ENCODE results near the gene CASP14. TPM values are rescaled to one million over a fixed set of nuclear protein-coding genes. Genes with fewer than 3 reads are reported as not detected.
A peak's percentile ranks its signal among the peaks of the same experiment; 100 is the strongest.

CASP14 gene
- total RNA-seq, 4 donors from 2014 or later: not detected

DNA sequence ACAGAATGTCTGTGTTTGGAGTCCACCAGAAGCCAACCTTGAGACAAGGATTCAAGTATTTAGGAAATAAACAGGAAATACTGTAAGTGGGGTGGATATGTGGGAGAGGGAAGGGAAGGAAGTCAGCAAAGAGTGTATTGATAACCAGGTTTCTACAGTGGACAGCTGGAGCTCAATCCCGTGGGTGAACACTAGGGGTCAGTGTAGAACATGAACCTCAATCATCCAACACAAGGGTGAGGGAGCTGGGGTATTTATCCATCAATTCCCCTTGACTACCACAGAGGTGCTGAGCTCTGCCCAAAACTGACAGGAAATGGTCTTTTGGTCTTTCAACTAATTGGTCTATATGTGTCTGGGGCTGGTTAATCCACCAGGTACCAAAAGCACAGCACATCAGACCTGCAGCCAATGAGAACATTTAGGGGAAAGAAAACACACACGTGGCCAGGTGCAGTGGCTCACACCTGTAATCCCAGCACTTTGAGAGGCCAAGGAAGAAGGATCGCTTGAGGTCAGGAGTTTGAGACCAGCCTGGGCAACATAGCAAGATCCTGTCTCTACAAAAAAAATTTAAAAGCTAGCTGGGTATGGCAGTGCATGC is 52.3 kb downstream of the CASP14 start:
- intact Hi-C loops (cut with DNase I; ENCODE audit: low total_unique reads): no loop called here
- Histone ChIP-seq H3K36me3 (no peaks in the 10 kb centered on the region), H3K4me1 (peaks cover 0 to 2% (median 0%) of the 10 kb centered on the region in 4 donors), H3K9me3 (peaks cover 0 to 8% of the 10 kb centered on the region in 2 donors), H3K27ac (no peak overlapping the region), H3K27me3 (peaks cover 4% of the 10 kb centered on the region), H3K4me3 (no peak overlapping the region)
- TF ChIP-seq, protein P1, sequence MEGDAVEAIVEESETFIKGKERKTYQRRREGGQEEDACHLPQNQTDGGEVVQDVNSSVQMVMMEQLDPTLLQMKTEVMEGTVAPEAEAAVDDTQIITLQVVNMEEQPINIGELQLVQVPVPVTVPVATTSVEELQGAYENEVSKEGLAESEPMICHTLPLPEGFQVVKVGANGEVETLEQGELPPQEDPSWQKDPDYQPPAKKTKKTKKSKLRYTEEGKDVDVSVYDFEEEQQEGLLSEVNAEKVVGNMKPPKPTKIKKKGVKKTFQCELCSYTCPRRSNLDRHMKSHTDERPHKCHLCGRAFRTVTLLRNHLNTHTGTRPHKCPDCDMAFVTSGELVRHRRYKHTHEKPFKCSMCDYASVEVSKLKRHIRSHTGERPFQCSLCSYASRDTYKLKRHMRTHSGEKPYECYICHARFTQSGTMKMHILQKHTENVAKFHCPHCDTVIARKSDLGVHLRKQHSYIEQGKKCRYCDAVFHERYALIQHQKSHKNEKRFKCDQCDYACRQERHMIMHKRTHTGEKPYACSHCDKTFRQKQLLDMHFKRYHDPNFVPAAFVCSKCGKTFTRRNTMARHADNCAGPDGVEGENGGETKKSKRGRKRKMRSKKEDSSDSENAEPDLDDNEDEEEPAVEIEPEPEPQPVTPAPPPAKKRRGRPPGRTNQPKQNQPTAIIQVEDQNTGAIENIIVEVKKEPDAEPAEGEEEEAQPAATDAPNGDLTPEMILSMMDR (IDR thresholded peaks at IDR 0.05): peak; percentile 61 to 73 (median 66)
- TF ChIP-seq POLR2AphosphoS5 (IDR thresholded peaks at IDR 0.05): no peak
- in situ Hi-C loops (cut with MboI; ENCODE audit: low pct_ligation_motif_present in 1 of 4, low pct_unique_long_range_greater_than_20kb in 1 of 4, low sequenced_read_pairs in 3 of 4): loop anchor here in 3 of 4 donors (5.0 kb wide), 1 partner anchor 51 kb away; no protein-coding TSS in a partner anchor
- 0 to 58% methylated on average over 1 to 3 of the region's 3 CpGs for WGBS, 2 donors (ENCODE audit: low coverage in 1 of 2)
- peak; percentile 52 for DNase-seq

DNA sequence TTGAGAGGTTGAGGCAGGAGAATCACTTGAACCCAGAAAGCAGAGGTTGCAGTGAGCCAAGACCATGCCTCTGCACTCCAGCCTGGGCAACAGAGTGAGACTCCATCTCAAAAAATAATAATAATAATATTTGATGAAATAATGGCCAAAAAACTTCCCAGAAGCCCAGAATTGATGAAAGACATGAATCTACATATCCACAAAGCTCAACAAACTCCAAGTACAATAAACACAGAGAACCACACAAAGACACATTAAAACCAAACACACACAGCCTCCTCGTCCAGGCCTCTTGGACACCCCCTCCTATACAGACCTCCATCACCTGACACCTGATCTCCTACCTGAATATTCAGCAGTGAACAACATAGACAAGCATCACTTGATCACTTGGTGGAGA is 54.7 kb downstream of the CASP14 start:
- intact Hi-C loops (cut with DNase I; ENCODE audit: low total_unique reads): no loop called here
- peaks cover 0 to 23% (median 0%) of the 10 kb centered on the region in 4 donors for H3K4me1 ChIP-seq
- peaks cover 0 to 8% of the 10 kb centered on the region in 2 donors for H3K9me3 ChIP-seq
- TF ChIP-seq POLR2A (IDR thresholded peaks at IDR 0.05): no peak
- TF ChIP-seq, protein P1 (IDR thresholded peaks at IDR 0.05): no peak
- TF ChIP-seq EP300 (IDR thresholded peaks at IDR 0.05; ENCODE audit: low read depth): no peak
- no peak for TF ChIP-seq POLR2AphosphoS5 (IDR thresholded peaks at IDR 0.05)
- in situ Hi-C loops (cut with MboI; ENCODE audit: low pct_ligation_motif_present in 1 of 4, low pct_unique_long_range_greater_than_20kb in 1 of 4, low sequenced_read_pairs in 3 of 4): loop anchor here in 3 of 4 donors (5.0 kb wide), 1 partner anchor 48 kb away; no protein-coding TSS in a partner anchor
- H3K27ac ChIP-seq: no peak overlapping the region
- DNase-seq: no peak
- 70% methylated on average over 1 of the region's 1 CpG; no CpG with 5 or more reads in 1 of the 2 donors for WGBS, 2 donors (ENCODE audit: low coverage in 1 of 2)
- no peak overlapping the region for H3K4me3 ChIP-seq
- H3K27me3 ChIP-seq: peaks cover 26% of the 10 kb centered on the region
- H3K36me3 ChIP-seq: no peaks in the 10 kb centered on the region

DNA sequence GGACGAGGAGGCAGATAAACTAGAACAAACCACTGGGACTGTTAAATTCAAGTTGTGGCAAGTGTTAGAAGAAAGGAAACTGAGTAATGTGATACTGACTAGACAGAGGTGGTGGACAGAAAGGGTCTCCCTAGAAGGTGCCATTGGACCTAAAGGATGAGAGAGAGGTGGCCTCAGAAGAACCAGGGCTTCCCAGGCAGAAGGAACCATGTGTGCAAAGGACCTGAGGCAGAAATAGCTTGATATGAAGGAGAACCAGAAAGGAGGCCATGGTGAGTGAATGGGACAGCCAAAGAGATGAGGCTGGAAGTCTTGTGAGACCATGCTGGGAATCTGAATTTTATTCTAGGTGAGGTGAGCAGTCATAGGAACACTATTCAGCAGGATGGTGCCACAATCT is 55.1 kb downstream of the CASP14 start:
- peaks cover 30% of the 10 kb centered on the region for H3K27me3 ChIP-seq
- DNase-seq: no peak
- intact Hi-C loops (cut with DNase I; ENCODE audit: low total_unique reads) (no loop called here), in situ Hi-C loops (cut with MboI; ENCODE audit: low pct_ligation_motif_present in 1 of 4, low pct_unique_long_range_greater_than_20kb in 1 of 4, low sequenced_read_pairs in 3 of 4) (loop anchor here in 3 of 4 donors (5.0 kb wide), 1 partner anchor 48 kb away; no protein-coding TSS in a partner anchor)
- no peak for TF ChIP-seq EP300 (IDR thresholded peaks at IDR 0.05; ENCODE audit: low read depth)
- H3K9me3 ChIP-seq: peaks cover 0 to 8% of the 10 kb centered on the region in 2 donors
- peaks cover 0 to 23% (median 0%) of the 10 kb centered on the region in 4 donors for H3K4me1 ChIP-seq
- 60% methylated on average over 1 of the region's 1 CpG; no CpG with 5 or more reads in 1 of the 2 donors for WGBS, 2 donors (ENCODE audit: low coverage in 1 of 2)
- no peak overlapping the region for H3K27ac ChIP-seq
- H3K36me3 ChIP-seq: no peaks in the 10 kb centered on the region
- H3K4me3 ChIP-seq: no peak overlapping the region

DNA sequence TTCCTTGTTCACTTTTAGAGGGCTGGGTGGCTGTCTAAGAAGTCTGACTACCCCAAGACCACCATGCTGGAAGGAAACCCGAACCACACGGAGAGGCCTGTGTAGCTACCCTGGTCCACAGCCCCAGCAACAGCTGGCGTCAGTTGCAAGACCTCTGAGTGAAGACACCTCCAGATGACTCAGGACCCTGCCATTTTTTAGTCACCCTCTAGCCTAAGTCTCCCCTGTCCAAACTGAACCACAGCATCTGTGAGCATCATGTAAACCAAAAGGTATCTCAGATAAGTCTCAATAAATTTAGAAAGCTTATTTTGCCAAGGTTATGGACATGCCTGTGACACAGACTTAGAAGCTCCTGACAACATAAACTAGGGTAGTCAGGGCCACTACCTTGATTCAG is 55.8 kb downstream of the CASP14 start:
- Histone ChIP-seq H3K4me1 (peaks cover 0 to 23% (median 0%) of the 10 kb centered on the region in 4 donors), H3K27ac (no peak overlapping the region), H3K4me3 (no peak overlapping the region), H3K9me3 (peaks cover 0 to 8% of the 10 kb centered on the region in 2 donors), H3K27me3 (peaks cover 30% of the 10 kb centered on the region), H3K36me3 (no peaks in the 10 kb centered on the region)
- in situ Hi-C loops (cut with MboI; ENCODE audit: low pct_ligation_motif_present in 1 of 4, low pct_unique_long_range_greater_than_20kb in 1 of 4, low sequenced_read_pairs in 3 of 4): no loop called here
- intact Hi-C loops (cut with DNase I; ENCODE audit: low total_unique reads): no loop called here
- WGBS, 2 donors (ENCODE audit: low coverage in 1 of 2): 84% methylated on average over 3 of the region's 3 CpGs; no CpG with 5 or more reads in 1 of the 2 donors
- TF ChIP-seq EP300 (IDR thresholded peaks at IDR 0.05; ENCODE audit: low read depth) (no peak), POLR2A (IDR thresholded peaks at IDR 0.05) (no peak), POLR2AphosphoS5 (IDR thresholded peaks at IDR 0.05) (no peak)
- TF ChIP-seq, protein P1 (IDR thresholded peaks at IDR 0.05): no peak
- no peak for DNase-seq
